Stimulated activated CD4-positive, alpha-beta T cell treated with anti-CD3 and anti-CD28 coated beads, Interleukin-2, amount 100 ng/mL, for 24 hours (primary cell): ENCODE measurements around the gene MYL12B.

Experiments used
- DNase-seq, 2 donors: peaks; one replicate each; pipeline ENCODE4 v3.0.0-alpha.2; 2020

MYL12B gene

DNA sequence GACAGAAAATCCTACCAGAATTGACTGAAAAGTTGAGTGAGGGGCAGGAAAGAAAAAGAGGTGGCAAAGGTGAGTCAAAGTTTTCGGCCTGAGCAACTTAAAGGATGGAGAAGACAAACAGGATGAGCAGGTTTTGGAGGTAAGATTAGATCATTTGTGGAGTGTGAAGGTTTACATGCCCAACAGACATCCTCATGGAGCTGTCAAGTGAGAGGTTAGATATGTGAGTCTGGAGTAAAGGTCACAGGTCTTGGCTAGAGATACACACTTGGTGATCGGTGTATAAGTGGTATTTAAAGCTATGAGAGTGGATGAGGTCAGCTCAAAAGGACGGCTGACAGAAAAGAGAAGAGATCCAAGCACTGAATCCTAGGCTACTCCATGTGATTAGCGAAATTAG, 25.5 kb upstream of the MYL12B start:
- DNase-seq = no peak

DNA sequence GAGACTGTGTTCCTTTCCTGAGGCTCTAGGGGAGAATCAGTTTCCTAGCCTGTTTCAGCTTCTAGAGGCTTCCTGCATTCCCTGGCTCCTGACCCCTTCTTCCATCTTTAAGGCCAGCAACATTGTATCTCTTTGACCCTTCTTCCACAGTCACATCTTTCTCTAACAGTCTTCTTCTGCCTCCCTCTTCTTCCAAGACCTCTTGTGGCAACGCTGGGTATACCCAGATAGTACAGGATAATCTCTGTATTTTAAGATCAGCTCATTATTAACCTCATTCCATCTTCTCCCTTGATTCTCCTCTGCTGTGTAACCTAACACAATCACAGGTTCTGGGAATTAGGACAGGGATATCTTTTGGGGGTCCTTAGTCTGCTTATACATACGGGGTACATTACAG, 23.2 kb upstream of the MYL12B start:
- DNase-seq = no peak

DNA sequence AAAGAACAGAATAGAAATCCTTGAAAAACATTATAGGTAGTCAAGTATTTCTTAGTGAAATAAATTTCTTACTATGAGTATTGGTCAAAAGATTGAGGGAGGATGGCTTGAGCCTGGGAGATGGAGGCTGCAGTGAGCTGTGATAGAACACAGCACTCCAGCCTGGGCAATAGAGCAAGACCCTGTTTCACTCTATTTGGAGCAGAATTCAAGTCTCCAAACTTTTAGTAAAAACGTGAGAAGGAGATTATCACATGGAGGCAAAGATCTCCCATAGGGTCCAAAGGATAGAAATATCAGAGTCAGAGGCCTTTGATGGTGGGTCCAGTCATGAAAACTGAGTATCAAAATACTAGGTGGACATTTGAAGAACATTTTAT, 16.8 kb upstream of the MYL12B start:
- no peak for DNase-seq

GRCh38 chr18:3245853-3246634, 15.9 kb upstream of the MYL12B start:
- DNase-seq = peak; percentile 82 to 85

DNA sequence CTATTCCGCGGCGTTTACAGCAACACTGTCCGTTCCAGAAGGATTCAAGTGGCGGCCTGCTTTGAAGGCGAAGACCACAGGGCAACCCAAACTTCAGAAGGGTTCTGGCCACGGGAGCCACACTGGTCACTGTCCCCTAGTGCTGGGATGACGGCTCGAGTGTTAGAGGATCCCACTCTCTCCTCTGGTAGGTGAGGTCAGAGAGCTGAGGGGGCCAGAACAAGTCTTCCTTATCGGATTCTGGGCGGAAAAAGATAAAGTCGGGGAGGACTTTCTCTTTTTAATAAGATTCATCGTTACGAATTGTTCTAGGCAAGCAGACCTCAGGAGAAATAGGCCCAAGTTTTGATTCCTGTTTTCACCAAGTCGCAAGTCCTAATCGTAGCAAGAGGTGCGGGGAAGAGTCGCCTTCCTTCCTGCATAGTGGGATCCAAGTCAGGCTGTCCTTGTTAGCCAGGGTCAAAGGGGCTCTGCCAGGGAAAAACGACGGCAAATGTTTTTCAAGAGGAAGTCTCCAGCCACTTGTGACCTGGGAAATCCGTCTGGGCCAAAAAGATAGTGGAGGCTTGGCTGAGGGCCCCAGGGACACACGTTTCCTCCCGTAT, 15.2 kb upstream of the MYL12B start:
- DNase-seq = peak; percentile 19 to 38

- peak; percentile 96 to 98 for DNase-seq
Observed at GRCh38 chr18:3247240-3248061, 14.5 kb upstream of the MYL12B start, which contains the start of gene MYL12A. Gene MYL12A (plus strand): TSS chr18:3247801. CDS start chr18:3253248, 5,447 bp downstream.

GRCh38 chr18:3248062-3248657, 13.8 kb upstream of the MYL12B start:
- DNase-seq = no peak

DNA sequence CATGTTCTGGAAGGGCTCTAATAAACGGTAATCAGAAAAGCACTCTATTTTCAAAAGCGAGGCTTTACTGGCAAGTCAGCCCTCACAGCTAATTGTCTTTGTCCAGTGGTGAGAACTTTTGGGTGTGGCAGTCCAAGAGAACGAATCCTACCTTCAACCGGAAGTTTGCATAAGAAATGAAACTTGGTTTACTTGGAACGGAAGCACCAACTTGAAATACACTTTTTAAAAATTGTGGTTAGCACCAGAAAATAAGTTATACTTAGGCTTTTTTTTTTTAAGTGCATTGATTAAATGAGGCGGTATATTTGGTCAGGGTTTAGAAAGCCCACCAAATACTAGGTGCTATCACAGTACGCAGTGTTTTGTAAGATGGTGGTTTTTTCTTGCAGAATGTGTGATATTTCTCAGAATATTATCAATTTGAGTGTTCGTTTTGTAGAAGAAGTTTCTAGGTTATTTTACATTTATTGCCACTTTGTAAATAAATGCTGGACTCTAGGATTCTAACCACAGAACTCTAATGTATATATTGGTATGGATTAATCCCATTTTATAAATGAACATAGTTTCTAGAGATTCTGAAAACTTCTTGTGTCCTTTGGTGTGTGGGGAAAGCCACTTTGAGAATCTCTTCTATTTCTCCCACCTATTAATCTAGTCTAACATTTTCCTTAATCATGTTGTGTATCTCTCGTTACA, 13.1 kb upstream of the MYL12B start:
- DNase-seq = no peak

GRCh38 chr18:3250237-3251107, 11.5 kb upstream of the MYL12B start:
- no peak for DNase-seq

DNA sequence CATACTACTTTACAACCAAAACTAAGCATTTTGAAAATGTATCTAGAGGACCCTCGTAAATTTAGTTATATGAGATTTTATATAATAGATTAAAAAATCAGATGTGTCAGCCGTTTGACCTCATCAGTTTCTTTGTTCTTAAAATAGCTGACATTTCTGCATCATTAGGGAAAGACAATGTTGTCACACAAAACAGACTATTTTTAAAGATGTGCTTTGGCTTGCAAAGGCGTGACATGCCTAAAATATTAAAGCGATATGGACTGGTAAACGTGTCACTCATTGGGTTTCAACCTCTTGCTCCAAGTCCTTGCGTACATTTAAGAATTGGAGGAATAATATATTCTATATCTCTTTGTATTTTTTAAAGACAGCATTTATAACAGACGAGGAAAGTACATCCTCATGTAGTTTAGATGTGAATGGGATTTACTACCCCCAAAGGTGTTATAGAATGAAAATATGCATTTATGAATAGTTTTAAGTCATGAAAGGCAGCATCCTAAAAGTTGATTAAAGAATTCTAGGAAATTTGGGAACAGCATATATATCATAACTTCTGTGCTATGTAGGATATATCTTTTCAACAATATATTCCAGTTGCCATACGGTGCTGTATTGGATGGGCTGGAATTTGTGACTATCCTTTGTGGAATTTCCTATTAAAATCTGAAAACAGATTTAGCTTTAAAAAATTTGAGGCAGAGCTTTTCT, 10.5 kb upstream of the MYL12B start:
- DNase-seq = no peak

- DNase-seq = no peak
Observed at GRCh38 chr18:3251963-3252277, 10.0 kb upstream of the MYL12B start.

GRCh38 chr18:3252843-3253242, 9.1 kb upstream of the MYL12B start:
- no peak for DNase-seq

DNA sequence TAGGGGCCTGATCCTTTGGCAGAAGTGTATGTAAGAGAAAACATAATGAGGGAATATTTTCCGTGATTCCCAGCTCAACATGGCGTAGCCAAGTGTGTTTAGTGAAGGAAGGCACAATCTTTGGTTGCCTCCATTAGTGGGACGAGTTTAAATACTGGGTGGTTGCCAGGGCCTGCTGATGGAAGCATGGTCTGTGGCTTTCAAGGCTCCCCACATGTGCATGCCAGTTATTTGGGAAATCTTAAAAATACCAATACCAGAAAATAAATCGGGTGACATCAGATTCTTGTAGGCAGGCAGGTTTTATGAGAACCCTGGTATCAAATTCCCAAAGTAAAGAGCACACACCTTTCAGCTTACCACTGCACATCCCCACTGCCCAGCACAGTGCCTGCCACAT, 7.2 kb upstream of the MYL12B start:
- DNase-seq = no peak

DNA sequence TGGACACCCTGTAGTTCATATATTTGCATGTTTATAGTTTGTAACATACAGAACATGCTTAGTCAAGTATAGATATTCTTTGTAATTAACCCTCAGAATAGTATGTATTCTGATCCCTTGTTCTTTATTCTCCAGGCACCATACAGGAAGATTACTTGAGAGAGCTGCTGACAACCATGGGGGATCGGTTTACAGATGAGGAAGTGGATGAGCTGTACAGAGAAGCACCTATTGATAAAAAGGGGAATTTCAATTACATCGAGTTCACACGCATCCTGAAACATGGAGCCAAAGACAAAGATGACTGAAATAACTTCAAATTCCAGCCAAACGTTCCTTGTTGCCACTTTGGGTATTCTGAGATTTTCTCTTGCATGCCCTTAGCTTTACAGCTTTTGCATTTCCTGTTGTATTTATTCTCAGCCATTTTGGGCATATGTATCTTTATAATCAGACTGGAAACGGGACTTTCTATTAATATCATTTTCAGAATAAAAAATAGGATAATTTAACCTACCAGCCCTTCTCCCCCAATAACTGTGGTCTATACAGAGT, 6.2 kb upstream of the MYL12B start:
- DNase-seq = no peak

- no peak for DNase-seq
Observed at GRCh38 chr18:3256693-3257626, 5.0 kb upstream of the MYL12B start.

- no peak for DNase-seq
Observed at GRCh38 chr18:3257627-3258120, 4.3 kb upstream of the MYL12B start.

DNA sequence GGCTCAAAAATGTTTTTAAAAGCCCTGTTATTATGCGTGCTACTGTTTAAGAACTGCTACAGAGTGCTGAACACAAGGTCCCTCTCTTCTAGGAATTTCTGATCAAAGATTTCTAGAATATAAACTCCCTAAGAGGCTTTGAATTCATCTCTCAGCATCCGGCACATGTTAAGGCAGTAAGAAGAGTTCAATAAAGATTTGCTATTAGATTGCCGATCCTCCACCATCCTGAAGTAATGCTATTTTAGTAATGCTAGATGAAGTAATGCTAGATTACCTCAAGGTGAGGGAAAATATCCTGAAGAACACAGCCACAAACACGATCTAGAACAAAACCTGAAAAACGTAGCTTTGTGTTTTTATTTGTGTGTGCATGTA, 949 bp upstream of the MYL12B start:
- no peak for DNase-seq

DNA sequence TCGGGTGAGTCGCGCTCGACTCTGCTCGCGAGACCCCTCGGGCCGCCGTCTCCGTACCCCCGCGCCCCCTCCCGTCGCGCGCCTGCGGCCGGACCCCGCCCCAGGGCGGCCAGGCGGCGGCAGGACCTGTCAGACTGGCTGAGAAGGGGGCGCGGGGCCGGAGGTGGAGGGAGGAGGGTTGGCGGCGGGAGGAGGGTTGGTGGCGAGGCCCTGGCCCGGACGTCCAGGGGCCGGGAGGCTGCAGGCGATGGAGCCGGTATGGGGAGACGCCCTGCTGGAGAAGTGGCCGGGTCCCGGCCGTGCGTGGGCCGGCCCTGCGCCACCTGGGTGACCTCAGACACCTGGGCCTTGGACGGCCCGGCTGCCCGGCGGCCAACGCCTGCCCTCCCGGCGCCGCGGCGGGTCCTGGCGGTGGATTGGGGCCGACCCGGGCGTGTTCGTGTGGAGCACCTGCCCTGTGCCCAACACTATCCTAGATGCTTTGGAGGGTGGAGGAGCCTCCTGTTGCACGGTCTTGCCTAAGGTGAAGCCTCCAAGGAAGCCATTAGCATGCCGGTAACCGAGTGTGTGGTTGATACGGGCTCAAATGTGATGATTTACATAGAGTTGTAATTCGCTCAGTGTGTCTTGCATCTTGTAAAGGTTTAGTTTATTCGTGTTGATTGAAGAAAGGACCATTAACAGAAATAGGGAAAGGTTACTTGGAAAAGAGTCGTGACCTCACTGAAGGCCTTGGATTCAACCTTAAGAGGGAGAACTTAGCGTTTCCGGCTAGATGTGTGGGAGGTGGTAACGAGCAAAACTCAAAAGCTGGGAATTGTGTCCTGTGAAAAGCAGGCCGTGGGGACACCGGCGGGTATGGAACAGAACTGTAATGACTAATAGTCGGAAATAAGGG, 550 bp downstream of the MYL12B start:
- DNase-seq = peak; percentile 36 to 45
